GM12874 (cell line): ENCODE measurements around the gene POU3F1.

Experiments used
- TF ChIP-seq, protein P1 (sequence below): IDR thresholded peaks from 2 replicates; pipeline ENCODE4 v1.5.1; 2011; ENCODE audit warnings: low read depth, mild to moderate bottlenecking, control low read depth, low read length, moderate library complexity; ENCODE audit not compliant: insufficient read depth

POU3F1 gene

GRCh38 chr1:38062361-38063288 lies 16.0 kb upstream of the POU3F1 start:
- TF ChIP-seq, protein P1, sequence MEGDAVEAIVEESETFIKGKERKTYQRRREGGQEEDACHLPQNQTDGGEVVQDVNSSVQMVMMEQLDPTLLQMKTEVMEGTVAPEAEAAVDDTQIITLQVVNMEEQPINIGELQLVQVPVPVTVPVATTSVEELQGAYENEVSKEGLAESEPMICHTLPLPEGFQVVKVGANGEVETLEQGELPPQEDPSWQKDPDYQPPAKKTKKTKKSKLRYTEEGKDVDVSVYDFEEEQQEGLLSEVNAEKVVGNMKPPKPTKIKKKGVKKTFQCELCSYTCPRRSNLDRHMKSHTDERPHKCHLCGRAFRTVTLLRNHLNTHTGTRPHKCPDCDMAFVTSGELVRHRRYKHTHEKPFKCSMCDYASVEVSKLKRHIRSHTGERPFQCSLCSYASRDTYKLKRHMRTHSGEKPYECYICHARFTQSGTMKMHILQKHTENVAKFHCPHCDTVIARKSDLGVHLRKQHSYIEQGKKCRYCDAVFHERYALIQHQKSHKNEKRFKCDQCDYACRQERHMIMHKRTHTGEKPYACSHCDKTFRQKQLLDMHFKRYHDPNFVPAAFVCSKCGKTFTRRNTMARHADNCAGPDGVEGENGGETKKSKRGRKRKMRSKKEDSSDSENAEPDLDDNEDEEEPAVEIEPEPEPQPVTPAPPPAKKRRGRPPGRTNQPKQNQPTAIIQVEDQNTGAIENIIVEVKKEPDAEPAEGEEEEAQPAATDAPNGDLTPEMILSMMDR = no peak

GRCh38 chr1:38061883-38062328 lies 15.3 kb upstream of the POU3F1 start:
- TF ChIP-seq, protein P1 = no peak

GRCh38 chr1:38061290-38061689 lies 14.7 kb upstream of the POU3F1 start:
- TF ChIP-seq, protein P1 = no peak

- TF ChIP-seq, protein P1 = no peak
These were observed 13.9 kb upstream of the POU3F1 start for GRCh38 chr1:38060498-38060897.

DNA sequence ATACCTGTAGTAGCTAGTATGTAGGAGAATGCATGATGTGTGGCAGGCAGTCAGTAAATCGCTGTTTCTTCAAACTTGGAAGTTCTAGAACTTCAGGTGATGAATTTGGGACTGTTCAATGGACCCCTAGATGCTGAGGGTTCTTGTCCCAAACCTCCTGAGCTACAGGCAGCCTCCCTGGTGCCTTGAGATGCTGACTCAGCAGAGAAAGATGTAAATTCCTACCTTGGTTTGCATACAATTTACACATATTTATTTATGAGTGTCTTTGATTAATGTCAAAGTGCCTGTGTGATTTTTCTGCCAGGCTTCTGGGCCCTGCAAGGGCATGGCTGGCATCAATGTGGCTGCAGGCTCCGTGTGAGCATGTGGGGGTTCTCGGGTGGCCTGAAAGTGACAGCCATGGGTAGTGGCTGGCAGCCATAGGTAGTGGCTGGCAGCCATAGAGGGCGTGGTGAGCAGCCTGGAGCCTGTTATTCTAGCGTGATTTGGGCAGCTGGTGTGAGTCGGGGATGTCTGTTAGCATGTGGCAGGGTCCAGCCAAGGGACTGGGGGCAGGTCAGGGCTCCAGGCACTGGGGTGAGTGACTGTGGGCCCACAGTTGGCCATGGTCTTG lies 13.2 kb upstream of the POU3F1 start:
- TF ChIP-seq, protein P1 = no peak

DNA sequence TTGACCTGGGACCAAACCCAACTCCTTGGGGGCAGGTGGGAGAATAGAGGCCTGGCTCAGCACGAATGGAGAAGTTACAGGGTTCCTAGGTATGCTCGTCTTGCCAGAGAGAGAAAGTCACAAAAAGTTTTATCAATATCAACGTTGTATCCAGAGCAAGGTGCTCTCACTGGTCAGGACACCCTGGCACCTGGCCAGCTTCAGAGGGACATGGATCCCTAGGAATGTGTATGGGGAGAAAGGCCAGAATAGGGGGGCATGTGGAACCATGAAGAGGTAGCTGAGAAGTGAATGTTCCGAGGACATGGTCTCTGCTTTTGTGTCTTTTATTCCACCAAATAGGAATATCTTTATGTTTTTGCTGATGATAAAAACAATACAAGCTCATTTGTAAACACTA lies 9.4 kb upstream of the POU3F1 start:
- TF ChIP-seq, protein P1 = no peak

GRCh38 chr1:38055398-38055797 lies 8.8 kb upstream of the POU3F1 start:
- TF ChIP-seq, protein P1 = no peak
